HCT116 (cell line): ENCODE measurements around the gene C13orf46. TPM values are rescaled to one million over a fixed set of nuclear protein-coding genes. Genes with fewer than 3 reads are reported as not detected.

ENCODE experiments used
- ATAC-seq: fragments of 200-7000 bp; cut with Tn5 transposase; 2 replicates; pipeline ENCODE4 v1.9.1; 2020; ENCODE audit warnings: mild to moderate bottlenecking, moderate library complexity
- BruUV-seq: library from RNA; stranded (reverse); fragments of 400-500 nt; replicated peaks from 2 replicates; lab custom pipeline; 2021; lab: Mats Ljungman, UMichigan
- CTCF ChIA-PET: fragments of 300-600 bp; sonication (Branson Sonifier 250); formaldehyde crosslinking; loops from one replicate; lab custom pipeline; 2021; ENCODE audit warnings: antibody characterized with exemption; lab: Charles Lee
- POLR2A ChIA-PET: fragments of 300-600, 350-600 bp; sonication (Branson Sonifier 250); formaldehyde crosslinking; loops from one replicate; lab custom pipeline; 2021; ENCODE audit warnings: antibody characterized with exemption; lab: Charles Lee
- RAD21 ChIA-PET, 2 experiments: fragments of 300-600 bp; sonication (Branson Sonifier 250); formaldehyde crosslinking; loops; one replicate each; lab custom pipeline; 2023; ENCODE audit warnings: low total read pairs in 2 of 2; ENCODE audit not compliant: uncharacterized antibody in 2 of 2, unreplicated experiment in 2 of 2, low non-redundant PET in 1 of 2; lab: Charles Lee
- DNase-seq: peaks from one replicate; pipeline ENCODE4 v3.0.0-alpha.2; 2010; ENCODE audit warnings: low read depth, low spot score
- H2AFZ ChIP-seq: fragments of 200-600 bp; shearing (Covaris generic), sonication (generic); 2 replicates; pipeline ENCODE4 v1.6.1; 2017; ENCODE audit warnings: low read depth, mixed run types, mixed read lengths, antibody characterized with exemption, low read length; ENCODE audit not compliant: poor library complexity, severe bottlenecking
- H3K27ac ChIP-seq: 2 replicates; pipeline ENCODE4 v1.5.1; 2012; ENCODE audit warnings: low read depth, low read length
- H3K27me3 ChIP-seq: fragments of 200-600 bp; sonication (generic); 2 replicates; pipeline ENCODE4 v1.6.1; 2016; ENCODE audit warnings: mixed run types, low read length, mixed read lengths; ENCODE audit not compliant: insufficient read depth
- H3K36me3 ChIP-seq, 2 experiments: fragments of 200-500 bp in 1 of 2; fragments of 200-600 bp in 1 of 2; sonication (Bioruptor generic) in 1 of 2; sonication (generic) in 1 of 2; 2 replicates each; pipeline versions ENCODE4 v1.5.1 to v1.6.1; 2014 to 2016; ENCODE audit warnings: low read length in 2 of 2, inconsistent platforms in 1 of 2, mixed read lengths in 1 of 2, mixed run types in 1 of 2; ENCODE audit not compliant: insufficient read depth in 2 of 2, control insufficient read depth in 1 of 2
- H3K4me1 ChIP-seq, 2 experiments: fragments of 200-600 bp in 1 of 2; sonication (generic) in 1 of 2; 2 replicates each; pipeline versions ENCODE4 v1.5.1 to v1.6.1; 2012 to 2017; ENCODE audit warnings: low read length in 2 of 2, inconsistent platforms in 1 of 2, mild to moderate bottlenecking in 1 of 2, mixed read lengths in 1 of 2, mixed run types in 1 of 2, moderate library complexity in 1 of 2; ENCODE audit not compliant: insufficient read depth in 2 of 2, control insufficient read depth in 1 of 2
- H3K4me2 ChIP-seq: fragments of 200-600 bp; sonication (generic); 2 replicates; pipeline ENCODE4 v1.6.1; 2017; ENCODE audit warnings: mixed run types, low read length, mixed read lengths
- H3K4me3 ChIP-seq, 2 experiments: fragments of 200-600 bp in 1 of 2; sonication (generic) in 1 of 2; replicated peaks in 1 of 2; 2 replicates each; pipeline ENCODE4 v1.5.1; 2011 to 2016; ENCODE audit warnings: low read length in 2 of 2, control low read depth in 1 of 2, low read depth in 1 of 2, mild to moderate bottlenecking in 1 of 2, mixed read lengths in 1 of 2, mixed run types in 1 of 2
- H3K79me2 ChIP-seq: fragments of 200-600 bp; sonication (generic); 2 replicates; pipeline ENCODE4 v1.6.1; 2017; ENCODE audit warnings: mild to moderate bottlenecking, mixed run types, low read length, moderate library complexity, mixed read lengths; ENCODE audit not compliant: insufficient read depth
- H3K9ac ChIP-seq: fragments of 200-600 bp; sonication (generic); 2 replicates; pipeline ENCODE4 v1.6.1; 2016; ENCODE audit warnings: low read length, mixed read lengths
- H3K9me2 ChIP-seq: fragments of 200-600 bp; sonication (generic), shearing (Covaris generic); 2 replicates; pipeline ENCODE4 v1.6.1; 2017; ENCODE audit warnings: mixed run types, mild to moderate bottlenecking, moderate library complexity; ENCODE audit not compliant: insufficient read depth
- H3K9me3 ChIP-seq, 2 experiments: fragments of 200-500 bp in 1 of 2; fragments of 200-600 bp in 1 of 2; sonication (Bioruptor generic) in 1 of 2; sonication (generic) in 1 of 2; 2 replicates each; pipeline ENCODE4 v1.6.1; 2014 to 2017; ENCODE audit warnings: low read length in 2 of 2, mixed read lengths in 2 of 2, inconsistent platforms in 1 of 2, low read depth in 1 of 2, mild to moderate bottlenecking in 1 of 2, mixed run types in 1 of 2, moderate library complexity in 1 of 2; ENCODE audit not compliant: control insufficient read depth in 1 of 2, insufficient read depth in 1 of 2
- H4K20me1 ChIP-seq: fragments of 200-600 bp; sonication (generic), shearing (Covaris generic); 2 replicates; pipeline ENCODE4 v1.6.1; 2017; ENCODE audit warnings: mixed run types, mild to moderate bottlenecking, moderate library complexity; ENCODE audit not compliant: insufficient read depth
- FOSL1 ChIP-seq: IDR thresholded peaks from 2 replicates; pipeline ENCODE4 v1.6.1; 2012; ENCODE audit warnings: low read depth
- POLR2A ChIP-seq: IDR thresholded peaks from 2 replicates; pipeline ENCODE4 v1.7.0; 2011; ENCODE audit warnings: borderline replicate concordance; ENCODE audit not compliant: insufficient read depth, insufficient read length; ENCODE audit errors: extremely low read depth
- RAD21 ChIP-seq: IDR thresholded peaks from 2 replicates; pipeline ENCODE4 v1.6.1; 2012; ENCODE audit warnings: low read depth, mild to moderate bottlenecking
- SIN3A ChIP-seq: IDR thresholded peaks from 2 replicates; pipeline ENCODE4 v1.6.1; 2012; ENCODE audit warnings: low read depth
- SRF ChIP-seq: IDR thresholded peaks from 2 replicates; pipeline ENCODE4 v1.6.1; 2012; ENCODE audit warnings: low read depth
- ZFX ChIP-seq: fragments of 450-650 bp; IDR thresholded peaks from 2 replicates; pipeline ENCODE4 v1.6.1; 2017
- intact Hi-C: fragments of 100-400 bp; cut with micrococcal nuclease; formaldehyde crosslinking; loops from 2 replicates; pipeline ENCODE4 v1.10.0; 2022
- total RNA-seq: library from RNA; stranded (reverse); gene quantifications from one replicate; pipeline ENCODE4 v1.2.1, GENCODE V29; 2021; ENCODE audit not compliant: unreplicated experiment
- TF ChIP-seq, protein P1 (sequence below), 3 experiments: fragments of 200-600 bp in 1 of 3; sonication (generic) in 1 of 3; IDR thresholded peaks in 2 of 3; conservative IDR thresholded peaks in 1 of 3; 2 replicates each; pipeline ENCODE4 v1.5.1; 2012 to 2017; ENCODE audit warnings: low read depth in 2 of 3, low read length in 2 of 3, antibody characterized with exemption in 1 of 3, borderline replicate concordance in 1 of 3, control low read depth in 1 of 3, mild to moderate bottlenecking in 1 of 3, mixed read lengths in 1 of 3, mixed run types in 1 of 3, moderate library complexity in 1 of 3; ENCODE audit not compliant: insufficient read depth in 1 of 3

The C13orf46 gene
- total RNA-seq, 1 experiment from 2014 or later, result 0.93 TPM

DNA sequence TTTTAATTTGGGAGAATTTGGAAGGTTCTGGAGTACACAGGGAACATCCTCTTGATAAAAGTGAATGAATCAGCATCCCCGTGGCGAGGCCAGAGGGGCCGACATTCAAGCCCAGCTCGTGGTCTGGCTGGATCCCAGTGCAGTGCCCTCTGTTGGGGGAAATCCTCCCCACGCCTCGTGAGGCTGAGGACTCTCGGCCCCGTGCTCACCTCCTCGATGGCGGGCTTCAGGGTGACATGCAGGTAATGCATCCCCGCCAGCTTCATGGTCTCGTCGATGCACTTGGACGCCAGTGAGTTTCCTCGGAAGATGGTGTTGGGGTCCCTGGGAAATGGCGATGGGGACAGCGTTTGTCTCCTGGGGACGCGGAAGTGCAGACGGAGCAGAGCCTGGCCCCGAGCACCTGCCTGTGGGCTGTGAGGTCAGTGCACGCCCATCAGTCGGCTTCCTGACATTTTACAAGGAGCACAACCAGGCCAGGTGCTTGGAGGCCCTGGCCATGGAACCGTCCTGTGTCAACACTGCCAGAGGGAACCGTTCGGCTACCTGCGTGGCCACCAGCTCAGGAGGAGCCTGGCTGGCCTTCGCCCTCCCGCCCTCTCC lies 43.3 kb upstream of the C13orf46 start:
- Histone ChIP-seq H3K4me2 (no peak overlapping the region), H4K20me1 (no peaks in the 10 kb centered on the region), H3K27me3 (no peaks in the 10 kb centered on the region), H3K9me2 (no peaks in the 10 kb centered on the region), H3K4me1 (peaks cover 0 to 5% of the 10 kb centered on the region in 2 experiments; a peak in 2 of 4 replicates), H3K9ac (no peak overlapping the region), H3K79me2 (no peaks in the 10 kb centered on the region), H2AFZ (no peak overlapping the region), H3K9me3 (no peaks in the 10 kb centered on the region), H3K4me3 (no peak overlapping the region), H3K36me3 (no peaks in the 10 kb centered on the region), H3K27ac (no peak overlapping the region)
- intact Hi-C loops, result no loop called here
- TF ChIP-seq SRF (no peak), RAD21 (peak; percentile 5; the same call in 1 of the 2 replicates), ZFX (no peak), POLR2A (no peak), SIN3A (no peak), FOSL1 (no peak)
- TF ChIP-seq, protein P1, sequence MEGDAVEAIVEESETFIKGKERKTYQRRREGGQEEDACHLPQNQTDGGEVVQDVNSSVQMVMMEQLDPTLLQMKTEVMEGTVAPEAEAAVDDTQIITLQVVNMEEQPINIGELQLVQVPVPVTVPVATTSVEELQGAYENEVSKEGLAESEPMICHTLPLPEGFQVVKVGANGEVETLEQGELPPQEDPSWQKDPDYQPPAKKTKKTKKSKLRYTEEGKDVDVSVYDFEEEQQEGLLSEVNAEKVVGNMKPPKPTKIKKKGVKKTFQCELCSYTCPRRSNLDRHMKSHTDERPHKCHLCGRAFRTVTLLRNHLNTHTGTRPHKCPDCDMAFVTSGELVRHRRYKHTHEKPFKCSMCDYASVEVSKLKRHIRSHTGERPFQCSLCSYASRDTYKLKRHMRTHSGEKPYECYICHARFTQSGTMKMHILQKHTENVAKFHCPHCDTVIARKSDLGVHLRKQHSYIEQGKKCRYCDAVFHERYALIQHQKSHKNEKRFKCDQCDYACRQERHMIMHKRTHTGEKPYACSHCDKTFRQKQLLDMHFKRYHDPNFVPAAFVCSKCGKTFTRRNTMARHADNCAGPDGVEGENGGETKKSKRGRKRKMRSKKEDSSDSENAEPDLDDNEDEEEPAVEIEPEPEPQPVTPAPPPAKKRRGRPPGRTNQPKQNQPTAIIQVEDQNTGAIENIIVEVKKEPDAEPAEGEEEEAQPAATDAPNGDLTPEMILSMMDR (IDR thresholded peaks at IDR 0.05 in 2 of 3, conservative IDR thresholded peaks at IDR 0.05 in 1 of 3; ENCODE audit: borderline replicate concordance in 1 of 3, insufficient read depth in 1 of 3, low read depth in 2 of 3, low read length in 2 of 3), result peak in 2 of 3 experiments; percentile 25 to 34; a peak in 4 of 6 replicates
- RAD21 ChIA-PET, result interaction anchor here in 1 of 2 experiments (0.6 kb wide), 1 partner anchor 24 kb away, joined by 4 read pairs; no protein-coding TSS in a partner anchor
- POLR2A ChIA-PET, result no interaction called here
- CTCF ChIA-PET, result no interaction called here
- peak; percentile 43; the same call in 1 of the 2 replicates for ATAC-seq
- BruUV-seq, result no TSS peak
- DNase-seq, result no peak
